IPS-NIHi11 (cell line): ENCODE data around the gene MBP.

Experiments
- DNase-seq: peaks from one replicate; pipeline ENCODE4 v3.0.0; 2012; ENCODE audit warnings: mixed read lengths, low spot score

Gene MBP

DNA sequence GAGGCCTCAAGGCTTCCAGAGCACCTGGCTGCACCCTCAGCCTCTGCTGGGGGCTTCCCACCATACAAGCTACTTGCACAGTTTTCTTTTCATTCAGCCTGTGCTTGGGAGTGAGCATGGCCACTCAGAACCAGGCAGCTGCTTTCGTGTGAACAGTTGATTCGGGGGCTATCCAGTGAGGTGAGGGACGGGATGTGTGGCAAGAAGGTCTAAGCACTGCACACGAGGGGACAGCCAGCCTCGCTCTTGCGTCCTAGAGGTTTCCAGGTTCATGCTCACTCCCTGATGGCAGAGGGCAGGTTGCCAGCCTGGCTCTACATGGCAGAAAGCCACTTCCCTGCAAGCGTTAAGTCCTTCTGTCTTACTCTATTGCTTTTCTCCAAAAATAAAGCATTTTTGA, 146.2 kb downstream of the MBP start:
- DNase-seq: no peak

DNA sequence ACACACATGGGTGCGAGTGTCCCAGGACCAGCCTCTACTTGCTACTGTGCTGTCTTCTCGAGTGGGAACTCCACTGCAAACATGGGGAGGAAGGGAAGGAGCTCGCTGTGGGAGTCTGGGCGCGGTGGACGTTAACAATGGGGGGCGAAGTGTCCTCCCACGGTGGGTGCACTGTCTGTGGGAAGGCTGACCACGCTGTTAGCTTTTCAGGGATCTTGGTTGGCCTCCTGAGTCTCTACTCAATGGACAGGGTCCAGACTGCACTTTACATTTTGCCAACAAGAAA, 146.7 kb downstream of the MBP start:
- DNase-seq: no peak

DNA sequence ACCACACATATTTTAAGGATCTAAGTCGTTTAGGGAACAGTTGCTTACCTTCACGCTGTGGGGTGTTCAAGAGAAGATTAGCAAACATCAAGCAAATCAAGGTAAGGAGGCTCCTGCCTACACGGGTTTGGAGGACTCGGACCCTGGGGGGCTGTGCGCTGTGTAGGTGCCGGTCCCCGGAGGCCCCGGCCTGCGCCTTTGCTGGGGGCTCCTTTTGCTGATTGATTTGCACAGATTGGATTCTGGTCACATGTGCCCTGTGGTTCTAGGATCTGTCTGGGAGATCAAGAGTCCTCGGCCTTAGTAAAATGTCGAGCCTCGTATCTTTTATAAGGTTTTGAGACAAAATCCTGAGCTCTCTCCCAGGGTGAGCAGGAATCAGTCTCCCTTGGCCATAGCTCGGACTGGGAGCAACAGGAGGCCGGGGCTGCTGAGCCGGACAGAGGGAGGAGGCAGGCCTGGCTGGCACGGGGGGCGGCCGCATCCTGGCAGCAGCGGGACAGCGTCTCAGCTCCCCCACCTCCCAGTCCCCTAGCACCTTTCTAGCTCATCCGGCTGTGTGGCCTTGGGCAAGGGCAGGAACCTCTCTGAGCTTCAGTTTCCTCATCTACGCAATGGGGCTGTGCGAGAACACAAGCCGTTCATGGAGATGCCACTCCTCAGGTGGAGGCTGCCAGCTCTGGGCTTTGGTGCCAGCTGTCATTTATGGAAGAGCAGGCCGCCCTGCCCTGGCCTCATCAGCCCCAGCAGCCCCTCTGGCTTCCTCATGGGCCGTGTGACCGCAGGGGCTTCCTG, 147.2 kb downstream of the MBP start:
- no peak for DNase-seq

DNA sequence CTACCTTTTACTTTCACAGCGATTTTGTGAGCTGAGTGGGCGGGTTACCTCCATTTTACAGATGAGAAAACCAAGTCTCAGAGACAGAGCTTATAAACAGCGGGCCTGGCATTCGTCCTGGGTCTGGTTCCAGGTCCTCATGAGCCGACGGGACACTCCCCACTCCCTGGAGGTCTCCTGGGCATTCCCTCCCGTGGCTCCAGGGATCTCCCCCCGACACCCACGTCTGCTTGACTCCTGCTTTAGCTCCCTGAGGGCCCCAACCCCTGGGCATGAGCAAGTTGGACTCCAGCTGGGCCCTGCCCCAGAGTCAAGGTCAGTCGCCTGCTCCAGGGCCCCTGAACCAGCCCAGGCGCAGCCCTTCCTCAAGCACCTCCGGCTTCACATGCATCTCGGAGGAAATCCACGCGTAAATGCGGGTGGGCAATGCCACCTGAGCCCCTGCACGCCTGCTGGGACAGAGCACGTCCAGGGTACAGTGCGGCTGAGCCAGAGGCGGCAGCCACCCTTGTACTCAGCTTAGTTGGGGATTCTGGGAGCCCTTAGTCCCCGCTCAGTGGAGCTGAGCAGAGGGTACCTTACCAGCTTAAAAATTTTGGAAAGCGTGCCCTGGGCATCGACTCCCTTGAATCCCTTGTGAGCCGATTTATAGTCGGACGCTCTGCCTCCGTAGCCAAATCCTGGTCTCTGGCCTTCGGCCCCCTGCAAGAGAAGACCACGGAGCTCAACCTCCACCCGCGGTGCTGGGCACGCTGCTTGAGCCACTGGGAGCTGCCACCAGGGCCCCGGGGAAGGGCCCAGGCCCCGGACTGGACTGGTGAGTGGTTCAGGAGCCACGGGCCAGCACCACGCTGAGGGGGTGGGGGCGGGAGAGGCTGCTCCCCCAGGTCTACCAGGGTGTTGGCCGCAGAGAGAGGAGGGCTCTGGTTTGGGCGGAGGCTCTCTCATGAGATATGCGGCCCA, 148.1 kb downstream of the MBP start:
- DNase-seq: no peak

DNA sequence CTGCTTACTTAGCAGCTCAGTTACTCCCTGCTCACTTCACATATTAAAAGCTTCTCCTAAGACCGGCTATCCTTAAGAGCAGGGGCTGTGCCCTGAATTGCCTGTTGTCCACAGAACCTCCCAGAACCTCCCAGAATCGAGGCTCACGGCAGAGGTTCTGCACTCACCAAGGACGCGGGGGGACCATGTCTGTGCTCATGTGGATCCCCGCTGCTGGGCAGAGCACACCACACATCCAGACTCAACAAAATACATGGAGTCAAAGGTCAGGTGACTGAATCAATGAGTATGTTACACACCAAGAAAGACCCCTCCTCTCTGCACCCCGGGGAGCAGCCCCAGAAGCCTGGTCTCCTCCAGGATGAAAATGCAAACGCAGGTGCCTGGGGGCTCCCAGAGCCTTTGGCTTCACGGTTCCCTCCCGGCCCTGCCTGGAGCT, 149.0 kb downstream of the MBP start:
- DNase-seq: peak; percentile 14

DNA sequence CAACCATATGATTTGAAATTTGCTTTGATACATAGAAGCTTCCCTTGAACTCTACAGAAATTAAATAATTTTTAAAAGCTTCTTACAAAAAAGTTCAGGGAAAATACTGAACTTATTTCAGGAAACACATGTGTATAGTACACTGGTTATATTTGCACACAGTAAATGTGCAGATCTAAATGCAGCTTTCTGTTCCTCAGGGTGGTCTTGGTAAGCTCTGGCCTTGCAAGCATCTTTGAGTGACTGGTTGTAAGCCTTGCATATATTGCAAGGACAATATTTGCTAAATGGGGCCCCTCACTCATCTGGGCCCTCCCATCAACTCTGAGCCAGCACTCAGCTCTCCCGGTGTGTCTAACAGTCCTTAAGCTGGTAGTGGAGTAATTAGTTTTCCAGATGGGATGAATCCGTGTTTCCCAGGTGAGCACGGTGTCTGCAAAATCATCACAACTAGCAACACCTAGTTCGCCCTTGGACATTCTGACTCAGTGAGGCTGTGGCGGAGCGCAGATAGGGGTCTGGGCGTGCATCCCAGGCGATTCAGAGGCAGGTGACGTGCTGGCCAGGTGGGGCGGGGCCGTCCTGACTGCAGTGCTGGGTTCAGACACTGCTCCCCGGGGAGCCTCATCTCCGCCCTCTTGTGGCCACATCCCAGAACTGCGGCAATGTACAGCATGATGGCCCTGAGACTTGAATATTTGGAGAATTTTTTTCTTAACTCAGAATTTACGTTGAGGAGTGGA, 149.6 kb downstream of the MBP start:
- peak; percentile 97 for DNase-seq

DNA sequence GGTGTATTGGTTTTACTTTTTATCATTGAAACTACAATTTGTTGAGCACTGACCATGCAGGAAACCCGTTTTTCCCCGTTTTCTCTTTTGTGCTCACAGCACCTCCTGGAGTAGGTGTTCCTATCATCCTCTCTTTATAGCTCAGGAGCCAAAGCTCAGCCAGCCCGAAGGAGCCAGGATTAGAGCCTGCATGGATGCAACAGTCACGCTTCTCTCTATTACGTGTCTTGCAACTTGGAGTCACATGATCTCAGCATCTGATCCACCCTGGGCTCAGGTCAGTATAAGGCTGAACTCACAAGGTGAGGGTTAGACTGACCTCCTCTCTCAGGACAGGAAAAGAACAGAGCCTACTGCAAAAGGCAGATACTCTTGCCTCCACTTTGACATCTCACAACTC, 150.5 kb downstream of the MBP start:
- DNase-seq: no peak

DNA sequence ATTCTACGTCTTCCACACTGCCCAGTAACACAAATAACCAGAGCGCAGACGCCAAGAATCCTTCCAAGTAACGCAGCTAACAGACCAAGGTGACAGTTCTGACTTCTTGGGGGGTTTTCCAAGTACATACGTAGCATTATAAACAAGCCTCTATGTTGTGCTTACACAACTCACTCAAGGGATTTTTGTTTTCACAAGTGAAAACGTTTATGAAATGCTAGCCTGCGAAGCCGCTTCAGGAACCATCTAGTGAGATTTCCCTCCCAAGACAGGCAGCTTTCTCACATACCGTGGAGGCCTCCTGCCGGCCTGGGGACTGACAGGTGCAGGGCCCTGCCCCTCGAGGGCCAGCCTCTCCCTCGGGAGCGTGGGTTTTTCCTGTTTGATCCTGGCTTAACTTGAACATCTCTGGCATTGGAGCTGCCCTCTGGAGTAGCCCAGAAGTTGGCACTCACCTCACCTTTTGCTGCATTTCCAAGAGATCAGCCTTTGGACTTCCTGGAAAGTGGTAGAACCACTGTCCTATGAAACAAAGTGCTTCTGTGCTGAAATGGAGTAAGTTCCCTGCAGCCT, 151.1 kb downstream of the MBP start:
- DNase-seq: no peak

DNA sequence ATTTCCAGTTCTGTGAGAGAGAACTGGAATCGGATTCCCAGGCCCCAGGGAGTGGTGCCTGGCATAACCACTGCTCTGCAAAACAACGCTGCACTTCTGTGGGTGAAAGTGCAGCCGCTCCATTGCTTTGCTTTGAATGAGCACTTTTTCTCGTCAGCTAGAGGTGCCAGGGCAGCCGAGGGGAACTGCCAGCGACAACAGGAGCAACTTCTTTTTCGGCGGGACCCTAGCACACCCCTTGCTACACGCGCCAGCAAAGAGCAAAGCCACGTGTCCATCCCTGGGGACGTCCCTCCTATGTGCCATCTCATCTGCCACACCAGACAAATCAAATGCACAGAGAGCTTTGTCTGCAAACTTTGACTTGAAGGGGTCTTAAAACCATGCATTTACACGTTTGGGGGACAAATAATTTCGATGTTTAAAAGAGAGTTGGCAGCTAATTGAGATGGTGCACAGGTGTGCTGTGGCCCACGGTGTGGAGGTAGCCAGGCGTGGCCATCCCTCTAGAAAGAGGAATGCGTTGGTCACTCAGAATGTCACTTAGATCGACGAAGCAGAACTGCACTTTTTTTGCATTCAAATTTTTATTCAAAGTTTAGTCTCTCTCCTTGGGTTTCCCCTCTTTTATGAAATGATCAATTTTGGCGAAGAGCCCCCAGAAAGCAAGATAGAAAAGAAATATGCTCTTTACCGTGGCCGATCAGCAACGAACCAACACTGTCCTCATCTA, 151.8 kb downstream of the MBP start:
- DNase-seq: no peak

DNA sequence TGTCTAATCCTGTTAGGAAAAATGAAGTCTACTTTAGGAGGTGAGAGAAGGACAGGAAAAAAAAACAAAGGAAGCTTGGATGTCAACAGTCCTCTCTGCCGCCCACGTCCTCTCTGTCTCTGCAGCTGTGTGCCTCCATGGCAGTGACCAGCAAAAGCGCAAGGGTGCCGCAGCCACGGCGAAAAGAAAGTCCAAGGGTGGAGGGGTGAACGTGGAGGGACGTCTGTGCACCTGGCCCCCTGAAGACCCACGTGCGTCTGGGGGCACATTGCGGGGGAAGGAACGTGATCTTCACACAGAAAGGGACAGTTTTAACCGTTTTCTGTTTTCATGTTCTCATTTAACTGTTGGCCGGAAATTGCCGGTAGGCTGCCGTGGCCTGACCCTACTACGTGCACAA, 152.7 kb downstream of the MBP start:
- DNase-seq: no peak

DNA sequence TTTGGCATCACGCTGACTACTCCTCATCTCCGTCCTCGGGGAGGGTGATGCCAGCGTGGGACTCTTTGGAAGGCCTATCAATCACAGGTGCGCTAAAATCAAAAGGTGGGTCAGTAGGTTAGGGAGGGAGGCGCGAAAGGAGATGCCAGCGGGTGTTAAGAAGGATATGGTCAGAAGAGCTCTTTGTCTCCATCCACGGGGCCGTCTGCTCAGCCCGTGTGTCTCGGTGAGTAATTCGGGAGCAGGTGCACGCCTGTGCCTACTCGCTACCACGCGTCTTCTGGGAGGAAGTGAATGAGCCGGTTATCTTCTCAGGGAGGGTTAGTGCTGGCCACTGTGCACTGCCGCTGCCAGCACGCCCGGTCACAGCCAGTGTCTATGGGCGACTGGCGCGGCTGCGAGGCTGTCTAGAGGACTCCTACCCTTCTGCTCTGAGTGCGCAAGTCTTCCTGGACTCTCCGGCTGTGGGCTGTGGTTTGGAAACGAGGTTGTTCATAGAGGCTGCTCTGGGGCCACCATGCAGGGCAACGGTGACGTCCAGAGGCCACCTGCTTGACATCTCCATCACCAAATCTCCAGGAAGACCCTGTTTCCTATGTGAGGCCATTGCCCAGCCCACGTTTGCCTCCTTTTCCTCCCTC, 153.4 kb downstream of the MBP start:
- DNase-seq: no peak

DNA sequence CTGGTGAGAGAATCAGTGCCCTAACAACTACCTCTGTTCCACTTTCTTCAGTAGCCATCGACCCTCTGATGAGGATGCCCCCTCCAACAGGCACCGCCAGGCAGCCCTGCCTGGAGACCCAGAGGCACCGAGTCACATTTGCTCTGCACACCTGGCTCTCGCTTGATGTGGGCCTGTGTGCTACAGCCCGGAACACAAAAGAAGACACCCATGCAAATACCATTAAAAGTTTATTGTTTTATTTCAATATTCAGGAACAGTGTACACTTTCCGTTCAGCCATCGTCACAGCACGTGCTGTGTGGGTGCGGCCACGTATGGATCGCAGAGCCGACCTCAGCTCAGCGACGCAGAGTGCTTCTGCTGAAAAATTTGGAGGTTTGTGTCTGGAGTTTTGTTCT, 154.0 kb downstream of the MBP start:
- DNase-seq: no peak

DNA sequence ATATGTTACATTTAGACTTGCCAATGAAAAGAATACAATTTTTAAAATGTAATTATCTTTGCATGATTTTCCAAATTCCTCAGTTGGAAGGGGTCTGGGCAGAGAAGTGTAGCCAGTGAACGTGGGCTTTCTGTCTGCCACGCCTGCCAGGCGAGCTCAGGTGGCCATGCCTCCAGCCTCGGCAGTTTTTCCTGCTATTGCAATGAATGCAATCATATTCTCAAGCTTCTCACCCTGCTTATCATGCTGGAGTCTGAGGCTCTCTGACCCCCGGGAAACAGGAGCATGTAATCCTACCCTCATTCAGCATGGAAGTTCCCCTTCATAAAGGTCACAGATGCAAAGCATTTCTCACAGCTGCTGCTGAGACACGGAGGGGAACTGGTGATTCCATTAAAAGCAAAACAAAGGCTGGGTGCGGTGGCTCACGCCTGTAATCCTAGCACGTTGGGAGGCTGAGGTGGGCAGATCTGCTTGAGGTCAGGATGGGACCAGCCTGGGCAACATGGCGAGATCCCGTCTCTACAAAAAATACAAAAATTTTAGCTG, 154.8 kb downstream of the MBP start:
- DNase-seq: peak; percentile 19

DNA sequence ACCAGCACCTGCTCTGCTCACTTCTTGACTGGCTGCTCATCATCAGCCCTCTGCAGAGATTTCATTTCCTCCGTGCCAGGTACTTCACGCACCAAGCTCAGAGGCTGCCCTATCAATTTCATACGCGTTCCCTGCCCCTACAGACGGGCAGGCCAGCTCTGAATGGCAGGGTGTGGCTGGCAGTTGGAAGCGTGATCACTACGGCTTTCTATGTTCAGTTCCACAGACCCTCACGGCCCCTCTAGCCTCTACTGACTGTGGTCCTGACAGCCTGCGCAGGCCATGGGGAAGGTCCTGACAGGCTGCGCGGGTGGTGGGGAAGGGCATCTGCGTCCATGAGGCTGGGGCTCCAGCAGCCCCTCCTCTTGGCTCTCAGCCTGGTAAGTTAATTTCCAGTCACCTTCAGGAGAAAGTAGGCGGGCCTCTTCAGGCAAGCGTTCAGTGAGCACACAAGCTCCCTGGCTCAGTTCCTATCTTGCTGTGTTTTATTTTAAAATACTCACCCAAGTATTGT, 155.4 kb downstream of the MBP start:
- DNase-seq: peak; percentile 41

DNA sequence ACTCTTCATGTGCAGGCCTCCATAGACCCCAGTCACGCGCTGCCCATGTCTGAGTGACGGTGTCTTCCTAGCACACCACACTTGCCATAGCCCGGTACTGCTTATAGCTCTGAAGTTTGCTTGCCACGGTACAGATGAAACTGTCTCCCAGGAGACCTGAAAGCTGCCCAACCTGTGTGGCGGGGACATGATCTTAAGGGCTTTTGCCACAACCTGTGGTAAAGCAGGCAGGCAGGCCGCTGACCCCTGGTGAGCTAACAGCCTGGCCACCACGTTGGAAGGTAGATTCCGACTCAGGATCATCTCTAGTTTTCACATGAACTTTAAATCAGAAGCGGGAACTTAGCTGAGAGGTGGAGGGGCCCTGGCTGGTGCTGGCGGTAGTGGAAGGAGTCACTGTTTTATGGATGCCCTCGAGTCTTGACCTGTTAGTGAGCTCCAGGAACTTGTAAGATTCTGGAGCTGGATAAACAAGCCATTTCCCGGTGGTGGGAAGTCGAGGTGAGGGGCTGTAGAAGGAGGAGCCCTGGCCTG, 156.9 kb downstream of the MBP start:
- no peak for DNase-seq

DNA sequence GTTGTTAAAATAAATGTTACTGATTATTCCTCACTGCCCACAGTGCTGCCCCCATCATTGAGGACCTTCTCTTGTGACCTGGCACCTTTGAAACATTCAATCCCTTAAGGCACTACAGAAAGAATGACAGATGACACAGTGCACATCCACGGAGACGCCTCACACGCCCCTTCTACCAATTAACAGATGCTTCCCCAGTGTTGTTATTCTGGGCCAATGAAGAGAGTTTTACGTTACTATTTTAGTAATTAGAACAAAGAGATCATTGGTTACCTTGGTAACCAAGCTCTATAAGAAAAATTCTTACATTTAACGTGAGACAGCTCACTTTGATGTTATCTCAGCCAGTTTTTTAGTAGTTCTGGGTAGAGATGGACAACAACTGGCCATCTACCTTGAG, 158.2 kb downstream of the MBP start:
- no peak for DNase-seq

DNA sequence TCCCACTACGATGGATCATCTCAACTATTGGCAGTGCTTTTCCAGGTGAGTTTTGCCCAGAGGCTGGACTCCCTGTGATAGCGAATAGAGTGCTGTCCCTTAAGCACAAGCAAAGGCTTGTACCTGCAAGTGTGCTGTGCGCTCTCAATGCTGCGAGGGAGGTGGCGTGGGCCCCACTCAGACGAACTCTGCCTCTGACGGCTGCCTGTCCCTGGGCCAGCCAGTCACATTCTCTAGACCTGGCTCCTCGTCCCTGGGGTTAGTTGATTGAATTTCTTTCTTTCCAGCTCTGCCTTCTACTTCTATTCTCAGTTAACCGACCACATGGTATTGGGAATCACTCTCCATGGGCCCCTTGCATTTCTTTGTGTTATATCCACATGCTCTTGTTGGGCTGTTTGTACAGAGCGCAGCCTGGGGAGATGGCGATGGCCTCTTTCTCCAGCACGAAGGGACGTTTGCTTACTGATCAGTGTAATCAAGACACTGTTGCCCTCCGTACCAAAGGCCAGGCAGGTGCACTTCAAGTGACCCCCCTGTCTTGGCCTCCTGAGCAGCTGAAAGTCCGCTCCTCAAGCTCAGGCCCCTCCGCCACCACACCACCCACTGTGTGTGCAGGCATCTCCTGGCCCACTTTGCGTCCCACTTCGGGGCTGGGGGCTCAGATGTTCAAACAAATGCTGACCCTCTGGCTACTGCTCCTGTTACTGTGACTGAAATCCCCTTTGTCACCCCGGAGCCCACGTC, 158.9 kb downstream of the MBP start:
- no peak for DNase-seq

DNA sequence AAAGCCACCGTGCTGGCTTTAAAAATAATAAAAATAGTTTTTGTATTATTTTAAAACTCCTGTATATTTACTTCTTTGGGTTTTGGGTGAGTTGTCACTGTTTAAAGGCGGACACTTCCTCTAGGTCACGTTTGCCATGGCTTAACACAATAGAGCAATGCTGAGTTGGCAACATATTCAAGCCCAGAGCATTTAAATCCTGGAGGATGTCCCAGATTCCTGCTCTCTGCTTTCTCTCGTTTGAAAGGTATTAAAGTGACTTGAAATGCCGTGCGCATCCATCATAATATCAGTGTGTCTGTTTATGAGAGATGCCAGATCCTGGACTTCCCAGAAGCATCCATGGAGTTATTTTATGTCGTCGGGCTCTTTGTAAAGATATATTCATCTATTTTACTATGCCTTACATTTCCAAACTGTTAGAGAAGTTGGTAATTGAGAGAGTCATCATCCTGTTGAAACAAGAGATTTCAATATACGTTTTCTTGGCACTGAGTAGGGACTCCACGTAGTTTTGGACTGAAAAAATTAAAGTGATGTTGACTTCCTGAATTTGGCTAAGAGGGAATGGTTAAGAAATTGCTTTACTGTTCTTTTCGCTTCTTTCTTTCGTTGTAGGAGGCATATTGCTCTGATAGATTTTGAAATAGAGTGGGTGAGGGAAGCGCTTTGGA, 159.6 kb downstream of the MBP start:
- no peak for DNase-seq

DNA sequence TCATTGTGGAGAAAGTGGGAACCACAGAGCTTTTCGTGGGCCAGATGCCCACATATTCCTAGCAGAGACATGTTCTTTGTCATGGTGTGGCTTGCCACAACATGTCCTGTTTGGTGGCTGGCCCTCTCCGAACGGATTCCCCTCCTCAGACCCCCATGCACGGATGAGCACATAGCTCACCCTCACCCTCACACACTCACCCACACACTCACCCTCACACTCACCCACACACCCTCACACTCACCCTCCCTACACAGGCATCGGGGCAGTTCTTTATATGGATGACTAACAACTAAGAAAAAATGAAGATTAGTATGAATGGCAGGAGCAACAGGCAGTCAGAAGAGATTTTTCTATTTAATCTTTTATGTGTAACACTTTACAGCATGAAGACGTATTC, 160.3 kb downstream of the MBP start:
- DNase-seq: no peak
